OCI-LY1 (cell line): ENCODE results near the gene MRPL14.

Experiments
- H2AFZ ChIP-seq: fragments of 200-600 bp; sonication (generic), shearing (Covaris generic); 2 replicates; pipeline ENCODE4 v1.6.0; 2014; ENCODE audit warnings: antibody characterized with exemption, mild to moderate bottlenecking, low read length
- H3F3A ChIP-seq: fragments of 200-600 bp; sonication (generic), shearing (Covaris generic); 2 replicates; pipeline ENCODE4 v1.6.0; 2014; ENCODE audit warnings: mild to moderate bottlenecking, antibody characterized with exemption, low read length, moderate library complexity; ENCODE audit not compliant: insufficient read depth
- H3K27ac ChIP-seq: fragments of 200-600 bp; sonication (generic); 2 replicates; pipeline ENCODE4 v1.5.1; 2014; ENCODE audit warnings: low read length, mixed run types, mild to moderate bottlenecking, low read depth; ENCODE audit not compliant: poor library complexity, severe bottlenecking
- H3K27me3 ChIP-seq: fragments of 200-600 bp; sonication (generic); 2 replicates; pipeline ENCODE4 v1.6.0; 2014; ENCODE audit warnings: antibody characterized with exemption, mild to moderate bottlenecking, low read length, moderate library complexity; ENCODE audit not compliant: insufficient read depth
- H3K36me3 ChIP-seq: fragments of 200-600 bp; sonication (generic); 2 replicates; pipeline ENCODE4 v1.6.1; 2014; ENCODE audit warnings: mild to moderate bottlenecking, antibody characterized with exemption, low read length, moderate library complexity, mixed read lengths; ENCODE audit not compliant: insufficient read depth
- H3K4me1 ChIP-seq: fragments of 200-600 bp; sonication (generic); 2 replicates; pipeline ENCODE4 v1.5.1; 2014; ENCODE audit warnings: mild to moderate bottlenecking, low read length, moderate library complexity; ENCODE audit not compliant: insufficient read depth, severe bottlenecking
- H3K4me2 ChIP-seq: fragments of 200-600 bp; sonication (generic), shearing (Covaris generic); 2 replicates; pipeline ENCODE4 v1.6.1; 2014; ENCODE audit warnings: low read length
- H3K4me3 ChIP-seq: fragments of 200-600 bp; sonication (generic); 2 replicates; pipeline ENCODE4 v1.5.1; 2014; ENCODE audit warnings: low read length, low read depth, mild to moderate bottlenecking, mixed read lengths; ENCODE audit not compliant: poor library complexity, severe bottlenecking
- H3K79me2 ChIP-seq: fragments of 200-600 bp; shearing (Covaris generic); 2 replicates; pipeline ENCODE4 v1.6.1; 2016; ENCODE audit warnings: mixed run types, low read length, mixed read lengths; ENCODE audit not compliant: insufficient read depth
- H3K9ac ChIP-seq: fragments of 200-600 bp; sonication (generic), shearing (Covaris generic); 2 replicates; pipeline ENCODE4 v1.6.1; 2014; ENCODE audit warnings: mild to moderate bottlenecking, low read length, mixed read lengths
- H3K9me2 ChIP-seq: fragments of 200-600 bp; sonication (generic), shearing (Covaris generic); 2 replicates; pipeline ENCODE4 v1.6.1; 2014; ENCODE audit warnings: low read depth, mild to moderate bottlenecking, low read length, mixed read lengths
- H3K9me3 ChIP-seq: fragments of 200-600 bp; shearing (Covaris generic); 2 replicates; pipeline ENCODE4 v1.6.1; 2014; ENCODE audit warnings: low read length, mixed read lengths
- H4K20me1 ChIP-seq: fragments of 200-600 bp; sonication (generic), shearing (Covaris generic); 2 replicates; pipeline ENCODE4 v1.6.0; 2016; ENCODE audit warnings: mild to moderate bottlenecking, low read length; ENCODE audit not compliant: insufficient read depth
- EZH2 ChIP-seq: fragments of 200-600 bp; sonication (generic), shearing (Covaris generic); IDR thresholded peaks from 2 replicates; pipeline ENCODE4 v1.8.0; 2017; ENCODE audit warnings: borderline replicate concordance, mixed run types, mild to moderate bottlenecking, antibody characterized with exemption, low read length, moderate library complexity, mixed read lengths
- TF ChIP-seq, protein P1 (sequence below): fragments of 200-600 bp; sonication (generic), shearing (Covaris generic); IDR thresholded peaks from 2 replicates; pipeline ENCODE4 v1.5.1; 2017; ENCODE audit warnings: mild to moderate bottlenecking, antibody characterized with exemption, low read length, moderate library complexity, mixed read lengths

The MRPL14 gene

GRCh38 chr6:44150317-44150917 is 23.2 kb upstream of the MRPL14 start:
- Histone ChIP-seq H3K4me3 (no peak overlapping the region), H3K4me1 (no peaks in the 10 kb centered on the region), H3K4me2 (no peak overlapping the region), H3K9me2 (no peaks in the 10 kb centered on the region), H3K27ac (no peak overlapping the region), H3F3A (no peaks in the 10 kb centered on the region), H3K27me3 (peaks cover 6% of the 10 kb centered on the region; the same call in 1 of the 2 replicates), H2AFZ (no peak overlapping the region), H4K20me1 (no peaks in the 10 kb centered on the region), H3K36me3 (no peaks in the 10 kb centered on the region), H3K9ac (no peak overlapping the region), H3K79me2 (no peaks in the 10 kb centered on the region), H3K9me3 (no peaks in the 10 kb centered on the region)
- TF ChIP-seq, protein P1, sequence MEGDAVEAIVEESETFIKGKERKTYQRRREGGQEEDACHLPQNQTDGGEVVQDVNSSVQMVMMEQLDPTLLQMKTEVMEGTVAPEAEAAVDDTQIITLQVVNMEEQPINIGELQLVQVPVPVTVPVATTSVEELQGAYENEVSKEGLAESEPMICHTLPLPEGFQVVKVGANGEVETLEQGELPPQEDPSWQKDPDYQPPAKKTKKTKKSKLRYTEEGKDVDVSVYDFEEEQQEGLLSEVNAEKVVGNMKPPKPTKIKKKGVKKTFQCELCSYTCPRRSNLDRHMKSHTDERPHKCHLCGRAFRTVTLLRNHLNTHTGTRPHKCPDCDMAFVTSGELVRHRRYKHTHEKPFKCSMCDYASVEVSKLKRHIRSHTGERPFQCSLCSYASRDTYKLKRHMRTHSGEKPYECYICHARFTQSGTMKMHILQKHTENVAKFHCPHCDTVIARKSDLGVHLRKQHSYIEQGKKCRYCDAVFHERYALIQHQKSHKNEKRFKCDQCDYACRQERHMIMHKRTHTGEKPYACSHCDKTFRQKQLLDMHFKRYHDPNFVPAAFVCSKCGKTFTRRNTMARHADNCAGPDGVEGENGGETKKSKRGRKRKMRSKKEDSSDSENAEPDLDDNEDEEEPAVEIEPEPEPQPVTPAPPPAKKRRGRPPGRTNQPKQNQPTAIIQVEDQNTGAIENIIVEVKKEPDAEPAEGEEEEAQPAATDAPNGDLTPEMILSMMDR = no peak
- no peak for TF ChIP-seq EZH2

DNA sequence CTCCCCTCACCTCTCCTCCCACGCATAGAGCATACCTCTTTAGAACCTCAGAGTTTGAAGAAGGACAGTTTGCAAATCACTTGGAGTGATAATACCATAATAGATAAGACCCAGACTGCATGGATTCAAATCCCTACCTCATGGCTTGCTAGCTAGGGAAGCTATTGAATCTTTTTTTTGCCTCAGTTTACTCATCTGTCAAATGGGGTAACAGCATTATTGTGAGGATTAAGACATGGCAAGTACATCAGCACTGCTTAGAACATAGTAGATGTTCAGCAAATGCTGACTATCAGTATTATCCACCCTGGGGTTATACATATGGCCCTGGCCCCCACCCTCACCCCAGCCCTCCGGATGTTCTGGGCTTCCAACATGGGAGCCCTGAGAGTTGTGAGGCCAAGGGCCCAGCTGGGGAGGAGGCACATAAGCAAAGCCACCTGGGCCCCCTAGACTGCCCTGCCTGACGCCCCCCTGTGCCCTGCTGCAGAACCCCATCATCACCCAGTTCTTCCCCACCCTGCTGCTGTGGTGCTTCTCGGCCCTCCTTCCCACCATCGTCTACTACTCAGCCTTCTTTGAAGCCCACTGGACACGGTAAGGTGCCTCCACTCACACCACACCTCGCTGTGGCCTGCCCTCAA is 22.2 kb upstream of the MRPL14 start:
- TF ChIP-seq, protein P1 = no peak
- TF ChIP-seq EZH2 = no peak
- Histone ChIP-seq H3K4me3 (no peak overlapping the region), H3K9me2 (no peaks in the 10 kb centered on the region), H3K27ac (no peak overlapping the region), H3K4me1 (no peaks in the 10 kb centered on the region), H3K9ac (no peak overlapping the region), H3K9me3 (no peaks in the 10 kb centered on the region), H3K27me3 (peaks cover 6% of the 10 kb centered on the region; the same call in 1 of the 2 replicates), H3K36me3 (no peaks in the 10 kb centered on the region), H3K79me2 (no peaks in the 10 kb centered on the region), H2AFZ (no peak overlapping the region), H4K20me1 (no peaks in the 10 kb centered on the region), H3F3A (no peaks in the 10 kb centered on the region), H3K4me2 (no peak overlapping the region)

GRCh38 chr6:44148306-44148705 is 21.1 kb upstream of the MRPL14 start:
- H3K4me2 ChIP-seq = no peak overlapping the region
- H3K9me3 ChIP-seq = no peaks in the 10 kb centered on the region
- H3K79me2 ChIP-seq = no peaks in the 10 kb centered on the region
- H3K36me3 ChIP-seq = no peaks in the 10 kb centered on the region
- H3F3A ChIP-seq = no peaks in the 10 kb centered on the region
- no peak overlapping the region for H3K27ac ChIP-seq
- H2AFZ ChIP-seq = no peak overlapping the region
- no peak overlapping the region for H3K9ac ChIP-seq
- H4K20me1 ChIP-seq = no peaks in the 10 kb centered on the region
- no peaks in the 10 kb centered on the region for H3K9me2 ChIP-seq
- H3K4me3 ChIP-seq = no peak overlapping the region
- TF ChIP-seq, protein P1 = no peak
- TF ChIP-seq EZH2 = no peak
- no peaks in the 10 kb centered on the region for H3K27me3 ChIP-seq
- no peaks in the 10 kb centered on the region for H3K4me1 ChIP-seq
